Measurements from ENCODE around the gene PCGF5.
"Not testable (repeated sequence)": the region's sequence is repeated elsewhere in the genome, so short reads cannot be mapped to it uniquely, and the experiment has no call there.

PCGF5 gene

DNA sequence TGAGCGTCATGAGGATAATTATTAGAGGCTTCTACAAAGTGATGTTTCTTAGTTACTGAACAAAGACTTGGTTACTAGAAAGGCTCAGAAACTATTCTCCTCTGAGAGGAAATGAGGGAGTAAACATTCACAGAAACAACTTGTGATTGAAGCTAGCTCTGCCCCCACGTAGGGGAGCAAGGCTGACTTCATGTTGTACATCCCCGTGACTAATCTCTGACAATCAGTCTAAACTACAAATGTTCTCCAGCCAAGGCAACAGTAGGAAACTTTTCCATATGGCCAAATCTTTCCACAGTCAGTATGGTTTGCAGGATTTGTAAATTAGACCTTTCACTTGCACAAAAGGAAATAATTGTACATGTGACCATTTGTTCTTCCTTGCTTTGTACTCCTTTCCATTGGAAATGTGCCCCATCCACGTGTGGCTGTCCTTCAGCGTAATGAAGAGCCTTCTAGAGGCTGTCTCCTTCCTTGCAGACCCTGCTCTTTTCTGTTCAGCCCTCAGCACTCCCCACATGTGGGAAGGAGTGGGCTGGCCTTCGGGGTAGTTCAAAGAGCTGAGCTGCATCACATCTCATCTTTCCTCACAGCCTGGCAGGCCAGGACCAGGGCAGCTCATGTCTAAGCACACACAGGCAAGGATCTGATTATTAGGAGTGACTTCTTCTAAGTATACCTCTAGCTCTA, 93.5 kb downstream of the PCGF5 start:
- no peaks in the 10 kb centered on the region for H3K9me3 Mint-ChIP-seq
- peak overlapping the region; percentile 22 to 65 (median 59) for H3K27ac Mint-ChIP-seq
- no peak overlapping the region for H3K4me3 Mint-ChIP-seq
- peaks cover 20% of the 10 kb centered on the region for H3K4me1 Mint-ChIP-seq
- no peaks in the 10 kb centered on the region for H3K36me3 Mint-ChIP-seq (ENCODE audit: low read depth)
- TF ChIP-seq, protein P1, sequence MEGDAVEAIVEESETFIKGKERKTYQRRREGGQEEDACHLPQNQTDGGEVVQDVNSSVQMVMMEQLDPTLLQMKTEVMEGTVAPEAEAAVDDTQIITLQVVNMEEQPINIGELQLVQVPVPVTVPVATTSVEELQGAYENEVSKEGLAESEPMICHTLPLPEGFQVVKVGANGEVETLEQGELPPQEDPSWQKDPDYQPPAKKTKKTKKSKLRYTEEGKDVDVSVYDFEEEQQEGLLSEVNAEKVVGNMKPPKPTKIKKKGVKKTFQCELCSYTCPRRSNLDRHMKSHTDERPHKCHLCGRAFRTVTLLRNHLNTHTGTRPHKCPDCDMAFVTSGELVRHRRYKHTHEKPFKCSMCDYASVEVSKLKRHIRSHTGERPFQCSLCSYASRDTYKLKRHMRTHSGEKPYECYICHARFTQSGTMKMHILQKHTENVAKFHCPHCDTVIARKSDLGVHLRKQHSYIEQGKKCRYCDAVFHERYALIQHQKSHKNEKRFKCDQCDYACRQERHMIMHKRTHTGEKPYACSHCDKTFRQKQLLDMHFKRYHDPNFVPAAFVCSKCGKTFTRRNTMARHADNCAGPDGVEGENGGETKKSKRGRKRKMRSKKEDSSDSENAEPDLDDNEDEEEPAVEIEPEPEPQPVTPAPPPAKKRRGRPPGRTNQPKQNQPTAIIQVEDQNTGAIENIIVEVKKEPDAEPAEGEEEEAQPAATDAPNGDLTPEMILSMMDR (IDR thresholded peaks at IDR 0.05; ENCODE audit: unreplicated experiment in 3 of 3) = no peak
- H3K27me3 Mint-ChIP-seq (ENCODE audit: low read depth) = no peaks in the 10 kb centered on the region

DNA sequence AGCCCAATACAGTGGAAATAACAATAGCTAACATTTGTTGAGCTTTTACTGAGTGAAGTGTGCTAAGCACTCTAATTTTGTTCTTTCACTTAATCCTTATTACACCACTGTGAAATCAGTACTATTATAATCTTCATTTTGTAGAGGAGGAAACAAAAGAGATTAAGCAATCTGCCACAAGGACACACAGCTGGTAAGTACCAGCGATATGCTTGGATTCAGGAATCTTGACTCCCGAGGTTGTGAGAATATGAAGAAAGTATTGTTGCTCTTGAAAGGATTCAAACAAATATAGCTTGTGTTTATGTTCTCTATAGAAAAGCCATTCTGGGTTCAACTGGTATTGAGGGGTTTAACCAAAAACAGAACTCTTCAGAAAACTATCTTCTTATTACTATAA, 96.0 kb downstream of the PCGF5 start:
- H3K27me3 Mint-ChIP-seq (ENCODE audit: low read depth) = no peaks in the 10 kb centered on the region
- H3K9me3 Mint-ChIP-seq = no peaks in the 10 kb centered on the region
- H3K27ac Mint-ChIP-seq = no peak overlapping the region
- no peak overlapping the region for H3K4me3 Mint-ChIP-seq
- no peaks in the 10 kb centered on the region for H3K36me3 Mint-ChIP-seq (ENCODE audit: low read depth)
- TF ChIP-seq, protein P1 (IDR thresholded peaks at IDR 0.05; ENCODE audit: unreplicated experiment in 3 of 3) = no peak
- peaks cover 16% of the 10 kb centered on the region for H3K4me1 Mint-ChIP-seq

DNA sequence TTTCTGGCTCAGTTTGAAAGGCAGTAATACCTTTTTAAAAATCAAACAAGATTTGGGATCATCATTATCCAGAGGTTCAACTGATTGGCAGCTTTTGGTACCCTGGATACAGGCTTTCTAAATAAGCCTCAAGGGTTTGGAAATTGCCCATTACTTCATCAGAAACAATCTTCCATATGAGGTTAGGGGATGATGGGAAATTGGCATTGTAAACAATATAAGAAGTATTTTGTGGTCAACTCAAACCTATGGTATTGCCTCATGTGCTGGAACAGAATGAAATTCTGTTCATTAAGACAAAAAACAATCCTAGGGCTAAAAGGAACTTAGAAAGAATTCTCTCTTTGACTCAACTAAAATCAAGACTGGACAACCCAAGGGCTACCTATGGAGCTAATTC, 97.1 kb downstream of the PCGF5 start:
- H3K27me3 Mint-ChIP-seq (ENCODE audit: low read depth) = no peaks in the 10 kb centered on the region

DNA sequence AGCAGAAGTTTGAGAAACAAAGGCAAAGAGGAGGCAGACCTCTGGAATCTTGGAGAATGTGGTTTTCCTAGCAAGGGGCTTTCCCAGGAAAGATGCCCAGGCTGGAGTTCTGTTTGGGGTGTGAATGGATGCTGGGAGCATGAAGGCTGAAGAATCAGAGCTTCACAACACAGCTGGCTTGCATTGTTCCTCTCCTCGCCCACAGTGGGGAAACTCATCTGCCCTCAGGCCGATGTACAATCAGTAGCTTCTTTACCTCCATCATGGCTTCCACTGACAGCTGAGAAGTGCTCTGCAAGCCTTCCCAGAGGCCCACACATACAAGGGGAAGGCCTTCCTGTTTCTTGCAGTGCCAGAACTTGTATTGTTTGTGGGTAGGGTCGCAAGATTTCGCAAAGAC, 98.9 kb downstream of the PCGF5 start:
- peaks cover 1% of the 10 kb centered on the region for H3K9me3 Mint-ChIP-seq
- H3K36me3 Mint-ChIP-seq (ENCODE audit: low read depth) = no peaks in the 10 kb centered on the region
- H3K27ac Mint-ChIP-seq = no peak overlapping the region
- TF ChIP-seq, protein P1 (IDR thresholded peaks at IDR 0.05; ENCODE audit: unreplicated experiment in 3 of 3) = no peak
- no peak overlapping the region for H3K4me3 Mint-ChIP-seq
- no peaks in the 10 kb centered on the region for H3K27me3 Mint-ChIP-seq (ENCODE audit: low read depth)
- peaks cover under 1% of the 10 kb centered on the region for H3K4me1 Mint-ChIP-seq

More for the DNA sequence above, 97.1 kb downstream of the PCGF5 start:
- Mint-ChIP-seq H3K27ac (no peak overlapping the region), H3K4me3 (no peak overlapping the region), H3K4me1 (peaks cover 8% of the 10 kb centered on the region), H3K9me3 (no peaks in the 10 kb centered on the region), H3K36me3 (ENCODE audit: low read depth) (no peaks in the 10 kb centered on the region)
- TF ChIP-seq, protein P1 (IDR thresholded peaks at IDR 0.05; ENCODE audit: unreplicated experiment in 3 of 3) = no peak

DNA sequence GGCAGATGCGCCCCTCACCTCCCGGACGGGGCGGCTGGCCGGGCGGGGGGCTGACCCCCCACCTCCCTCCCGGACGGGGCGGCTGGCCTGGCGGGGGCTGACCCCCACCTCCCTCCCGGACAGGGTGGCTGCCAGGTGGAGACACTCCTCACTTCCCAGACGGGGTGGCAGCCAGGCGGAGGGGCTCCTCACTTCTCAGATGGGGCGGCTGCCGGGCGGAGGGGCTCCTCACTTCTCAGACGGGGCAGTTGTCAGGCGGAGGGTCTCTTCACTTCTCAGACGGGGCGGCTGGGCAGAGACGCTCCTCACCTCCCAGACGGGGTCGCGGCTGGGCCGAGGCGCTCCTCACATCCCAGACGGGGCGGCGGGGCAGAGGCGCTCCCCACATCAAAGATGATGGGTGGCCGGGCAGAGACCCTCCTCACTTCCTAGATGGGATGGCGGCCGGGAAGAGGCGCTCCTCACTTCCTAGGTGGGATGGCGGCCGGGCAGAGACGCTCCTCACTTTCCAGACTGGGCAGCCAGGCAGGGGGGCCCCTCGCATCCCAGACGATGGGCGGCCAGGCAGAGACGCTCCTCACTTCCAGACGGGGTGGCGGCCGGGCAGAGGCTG, 102.9 kb downstream of the PCGF5 start:
- peaks cover 11% of the 10 kb centered on the region for H3K9me3 Mint-ChIP-seq
- H3K4me1 Mint-ChIP-seq; H3K36me3 Mint-ChIP-seq (ENCODE audit: low read depth); H3K4me3 Mint-ChIP-seq; H3K27me3 Mint-ChIP-seq (ENCODE audit: low read depth); H3K27ac Mint-ChIP-seq: not testable (repeated sequence)

DNA sequence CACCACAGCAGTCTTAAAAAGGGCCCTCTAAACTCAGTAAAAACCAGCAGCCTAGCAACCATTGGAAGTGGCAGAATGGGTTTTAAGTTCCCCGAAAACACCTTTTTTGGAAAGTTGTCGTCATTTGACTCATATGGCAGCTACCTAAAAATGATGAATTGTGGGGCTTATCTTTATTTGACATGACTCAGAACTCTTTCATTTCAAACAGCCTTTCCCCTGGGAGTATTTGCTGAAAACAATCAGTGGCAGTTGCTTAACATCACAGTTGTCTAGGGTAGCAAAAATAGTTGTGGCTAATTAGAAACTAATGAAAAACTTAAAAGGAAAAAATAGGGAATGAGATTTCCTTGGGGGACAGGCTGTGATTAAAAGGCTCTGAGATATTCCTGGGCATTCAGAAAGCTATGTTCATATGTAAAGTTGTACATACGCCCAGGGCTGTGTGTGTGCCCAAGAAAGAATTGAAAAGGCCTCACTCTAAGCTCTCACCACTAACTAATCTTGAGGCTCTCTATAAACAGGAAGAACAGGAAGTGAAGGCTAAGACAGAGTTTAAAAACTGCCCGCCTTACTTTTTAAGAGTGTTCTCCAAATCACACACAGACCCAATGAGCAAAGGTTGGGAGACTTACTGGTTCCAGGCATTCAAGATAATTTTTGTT, 108.0 kb downstream of the PCGF5 start:
- no peak overlapping the region for H3K27ac Mint-ChIP-seq
- no peaks in the 10 kb centered on the region for H3K27me3 Mint-ChIP-seq (ENCODE audit: low read depth)
- no peaks in the 10 kb centered on the region for H3K4me1 Mint-ChIP-seq
- peaks cover 22% of the 10 kb centered on the region for H3K9me3 Mint-ChIP-seq
- no peak overlapping the region for H3K4me3 Mint-ChIP-seq
- TF ChIP-seq, protein P1 (IDR thresholded peaks at IDR 0.05; ENCODE audit: unreplicated experiment in 3 of 3) = no peak
- no peaks in the 10 kb centered on the region for H3K36me3 Mint-ChIP-seq (ENCODE audit: low read depth)

Measured in nephron (organoid).